GM12878 (cell line): ENCODE data around the gene AKAP13. TPM values are rescaled to one million over a fixed set of nuclear protein-coding genes. Genes with fewer than 3 reads are reported as not detected.

ENCODE experiments used
- ATAC-seq: fragments of 200-7000 bp; cut with Tn5 transposase; 3 replicates; pipeline ENCODE4 v1.9.1; 2020; ENCODE audit warnings: mild to moderate bottlenecking, moderate library complexity
- BruUV-seq: library from RNA; stranded (reverse); fragments of 400-500 nt; replicated peaks from 2 replicates; lab custom pipeline; 2021; lab: Mats Ljungman, UMichigan
- CTCF ChIA-PET: fragments of 300-600 bp; sonication (Branson Sonifier 250); formaldehyde crosslinking; extraction: SDS; loops from one replicate; lab custom pipeline; 2021; ENCODE audit warnings: inconsistent platforms; lab: Yijun Ruan, JAX
- POLR2A ChIA-PET: fragments of 350-600 bp; formaldehyde crosslinking; extraction: SDS; loops from one replicate; lab custom pipeline; 2021; ENCODE audit warnings: inconsistent platforms; lab: Charles Lee
- RAD21 ChIA-PET: fragments of 300-600 bp; sonication (Branson Sonifier 250); formaldehyde crosslinking; loops from one replicate; lab custom pipeline; 2023; ENCODE audit warnings: antibody characterized with exemption; ENCODE audit not compliant: unreplicated experiment; lab: Charles Lee
- SMC1A ChIA-PET: fragments of 300-600 bp; sonication (Branson Sonifier 250); formaldehyde crosslinking; loops from one replicate; lab custom pipeline; 2023; ENCODE audit not compliant: unreplicated experiment, uncharacterized antibody; lab: Charles Lee
- DNase-seq: peaks from one replicate; pipeline ENCODE4 v3.0.0-alpha.2; 2011; ENCODE audit warnings: low read depth, low spot score
- FAIRE-seq: peaks from 3 replicates; lab custom pipeline; 2011; peaks lifted over from hg19 to GRCh38; lab: Jason Lieb, UNC
- H2AFZ ChIP-seq: 2 replicates; pipeline ENCODE4 v1.6.0; 2011; ENCODE audit warnings: low read depth, low read length, control low read depth; ENCODE audit not compliant: control insufficient read depth
- H3K27ac ChIP-seq: 2 replicates; pipeline ENCODE4 v1.5.1; 2011; ENCODE audit warnings: control low read depth; ENCODE audit not compliant: control insufficient read depth, insufficient read depth
- H3K27me3 ChIP-seq, 2 experiments: replicated peaks in 1 of 2; 2 replicates each; pipeline versions ENCODE4 v1.6.0 to v1.6.1; 2011; ENCODE audit warnings: low read length in 1 of 2; ENCODE audit not compliant: control insufficient read depth in 2 of 2, insufficient read depth in 2 of 2
- H3K36me3 ChIP-seq, 2 experiments: 2 replicates each; pipeline ENCODE4 v1.5.1; 2011; ENCODE audit warnings: low read length in 1 of 2; ENCODE audit not compliant: control insufficient read depth in 2 of 2, insufficient read depth in 2 of 2
- H3K4me1 ChIP-seq: 2 replicates; pipeline ENCODE4 v1.6.1; 2011; ENCODE audit warnings: mild to moderate bottlenecking, low read length, moderate library complexity, mixed read lengths; ENCODE audit not compliant: control insufficient read depth, insufficient read depth
- H3K4me2 ChIP-seq: 2 replicates; pipeline ENCODE4 v1.6.0; 2011; ENCODE audit warnings: control low read depth; ENCODE audit not compliant: control insufficient read depth, insufficient read depth
- H3K4me3 ChIP-seq: fragments of 200-600 bp; sonication (generic); 2 replicates; pipeline ENCODE4 v1.5.1; 2016
- H3K79me2 ChIP-seq: 2 replicates; pipeline ENCODE4 v1.6.0; 2011; ENCODE audit warnings: low read length; ENCODE audit not compliant: control insufficient read depth, insufficient read depth
- H3K9ac ChIP-seq: 2 replicates; pipeline ENCODE4 v1.8.0; 2011; ENCODE audit warnings: low read length, control low read depth, mixed read lengths; ENCODE audit not compliant: control insufficient read depth, insufficient read depth
- H3K9me3 ChIP-seq: replicated peaks from 3 replicates; pipeline ENCODE4 v1.5.1; 2011; ENCODE audit warnings: mild to moderate bottlenecking, low read length; ENCODE audit not compliant: control insufficient read depth, insufficient read depth
- H4K20me1 ChIP-seq: 2 replicates; pipeline ENCODE4 v1.6.0; 2011; ENCODE audit not compliant: control insufficient read depth, insufficient read depth
- ASH2L ChIP-seq: fragments of 300-600, 200-600 bp; sonication (generic); IDR thresholded peaks from 2 replicates; pipeline ENCODE4 v1.6.1; 2017; ENCODE audit warnings: low read depth, mild to moderate bottlenecking, borderline replicate concordance
- BMI1 ChIP-seq: fragments of 450-650 bp; IDR thresholded peaks from 2 replicates; pipeline ENCODE4 v1.6.1; 2016; ENCODE audit warnings: mild to moderate bottlenecking, moderate library complexity, borderline replicate concordance
- CBX5 ChIP-seq: sonication (generic); IDR thresholded peaks from 2 replicates; pipeline ENCODE4 v1.6.1; 2016; ENCODE audit warnings: low read depth, moderate library complexity, mild to moderate bottlenecking, inconsistent platforms
- ELK1 ChIP-seq: IDR thresholded peaks from 2 replicates; pipeline ENCODE4 v1.6.1; 2012; ENCODE audit warnings: low read depth, low read length, improper control_type of control experiment
- HCFC1 ChIP-seq: fragments of 150-350 bp; IDR thresholded peaks from 2 replicates; pipeline ENCODE4 v1.6.1; 2014; ENCODE audit warnings: low read length
- HDGF ChIP-seq: fragments of 450-650 bp; IDR thresholded peaks from 2 replicates; pipeline ENCODE4 v1.6.1; 2016; ENCODE audit warnings: antibody characterized with exemption
- MEF2B ChIP-seq: fragments of 450-650 bp; IDR thresholded peaks from 2 replicates; pipeline ENCODE4 v1.6.1; 2018; ENCODE audit warnings: mild to moderate bottlenecking, moderate library complexity; ENCODE audit not compliant: partially characterized antibody, poor library complexity, severe bottlenecking
- NR2F1 ChIP-seq: fragments of 450-650 bp; conservative IDR thresholded peaks from 2 replicates; pipeline ENCODE4 v1.6.1; 2017; ENCODE audit warnings: mild to moderate bottlenecking
- NRF1 ChIP-seq: conservative IDR thresholded peaks from 2 replicates; pipeline ENCODE4 v1.6.1; 2011; ENCODE audit warnings: mild to moderate bottlenecking, low read depth, low read length, improper control_type of control experiment
- POLR2AphosphoS2 ChIP-seq: IDR thresholded peaks from 2 replicates; pipeline ENCODE4 v1.6.1; 2011; ENCODE audit warnings: low read depth, mild to moderate bottlenecking, low read length, improper control_type of control experiment, moderate library complexity
- USF1 ChIP-seq: IDR thresholded peaks from 2 replicates; pipeline ENCODE4 v1.6.1; 2011; ENCODE audit warnings: borderline replicate concordance, low read depth, mild to moderate bottlenecking, moderate library complexity, mixed read lengths, low read length; ENCODE audit not compliant: insufficient read depth; ENCODE audit errors: extremely low read length
- WGBS: methylation state at CpG from one replicate; pipeline ENCODE4 v1.1.6; 2016; ENCODE audit warnings: low lambda C conversion rate; ENCODE audit not compliant: insufficient replicate concordance, insufficient coverage; ENCODE audit errors: missing lambda C conversion rate; 5-methylcytosine and 5-hydroxymethylcytosine counted together
- in situ Hi-C: fragments of 300-500 bp; cut with MboI; formaldehyde crosslinking; loops from 9 replicates; pipeline ENCODE4 v1.14.3; 2018; ENCODE audit warnings: mixed read lengths
- intact Hi-C: fragments of 100-400 bp; cut with micrococcal nuclease; formaldehyde crosslinking; loops from one replicate; pipeline ENCODE4 v1.14.2; 2022; ENCODE audit not compliant: unreplicated experiment
- polyA plus RNA-seq, 11 experiments: library from polyadenylated mRNA; depleted of rRNA in 4 of 11; unstranded in 6 of 11; stranded (reverse) in 5 of 11; fragments of >200 nt; fragmentation: Nextera tagmentation in 4 of 11; fragmentation: Illumina TruSeq in 1 of 11; extraction: Ambion mirVana in 4 of 11; extraction: Trizol in 1 of 11; gene quantifications; 1 replicate in 1 of 11; 2 replicates in 10 of 11; pipeline versions ENCODE4 v1.2.1 to v1.2.3, GENCODE V29; 2011 to 2016; ENCODE audit warnings: inconsistent platforms in 2 of 11, missing spikeins in 2 of 11, low read depth in 1 of 11
- total RNA-seq, 4 experiments: library from RNA; depleted of rRNA in 3 of 4; stranded (reverse); fragments of >200 nt in 3 of 4; fragmentation: Illumina TruSeq in 1 of 4; extraction: Trizol in 1 of 4; gene quantifications; 2 replicates each; pipeline versions ENCODE4 v1.2.1 to v1.2.3, GENCODE V29; 2013 to 2021
- TF ChIP-seq, protein P1 (sequence below): IDR thresholded peaks from 2 replicates; pipeline ENCODE4 v1.6.1; 2012; ENCODE audit warnings: low read depth, low read length, improper control_type of control experiment
- TF ChIP-seq, protein P2 (sequence below): fragments of 450-650 bp; IDR thresholded peaks from 2 replicates; pipeline ENCODE4 v1.6.1; 2018; ENCODE audit warnings: mild to moderate bottlenecking, low read depth, moderate library complexity; ENCODE audit not compliant: partially characterized antibody

AKAP13 gene
- total and polyA plus RNA-seq, 10 of the 15 experiments (the other 5 are each of a cell fraction or from before 2014, with no cell fraction given): 14.4 to 74.9 (median 55.1) TPM

DNA sequence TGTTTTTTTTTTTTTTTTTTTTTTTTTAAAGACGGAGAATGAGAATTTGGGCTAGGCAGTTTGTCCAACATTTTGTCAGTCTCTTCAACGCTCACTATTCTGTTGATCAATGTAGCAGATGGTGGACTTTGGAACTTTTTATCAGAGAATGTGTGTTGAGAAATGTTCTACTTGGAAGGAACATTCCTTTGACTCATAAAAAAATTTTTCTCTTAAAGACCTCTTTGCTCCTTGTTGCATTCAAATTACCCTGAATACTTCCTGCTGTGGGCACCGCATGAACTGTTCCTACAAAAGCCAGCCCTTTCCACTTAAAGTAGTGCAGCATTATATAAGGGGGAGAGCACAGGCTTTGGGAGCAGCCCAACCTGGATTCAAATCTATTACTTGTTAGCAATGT lies 182.9 kb downstream of the AKAP13 start:
- RAD21 ChIA-PET: no interaction called here
- BruUV-seq: no TSS peak
- SMC1A ChIA-PET: no interaction called here
- Histone ChIP-seq H3K36me3 (peaks cover 0 to 4% of the 10 kb centered on the region in 2 experiments; a peak in 2 of 4 replicates), H3K4me3 (no peak overlapping the region), H3K27me3 (no peaks in the 10 kb centered on the region), H3K9me3 (no peaks in the 10 kb centered on the region), H3K27ac (no peak overlapping the region), H3K4me2 (no peak overlapping the region), H3K79me2 (no peaks in the 10 kb centered on the region), H2AFZ (no peak overlapping the region), H3K4me1 (no peaks in the 10 kb centered on the region), H3K9ac (no peak overlapping the region), H4K20me1 (no peaks in the 10 kb centered on the region)
- FAIRE-seq (no peak), ATAC-seq (no peak), DNase-seq (no peak)
- no peak for TF ChIP-seq ASH2L
- POLR2A ChIA-PET: no interaction called here
- CTCF ChIA-PET: no interaction called here
- in situ Hi-C loops (no loop called here), intact Hi-C loops (no loop called here)
- WGBS: 78% methylated on average over 3 of the region's 3 CpGs

- Histone ChIP-seq H3K36me3 (peaks cover 0 to 4% of the 10 kb centered on the region in 2 experiments; a peak in 2 of 4 replicates), H3K9me3 (no peaks in the 10 kb centered on the region), H3K9ac (no peak overlapping the region), H3K4me3 (no peak overlapping the region), H3K4me2 (no peak overlapping the region), H4K20me1 (no peaks in the 10 kb centered on the region), H3K79me2 (no peaks in the 10 kb centered on the region), H2AFZ (no peak overlapping the region), H3K27ac (no peak overlapping the region), H3K27me3 (no peaks in the 10 kb centered on the region), H3K4me1 (no peaks in the 10 kb centered on the region)
- intact Hi-C loops (no loop called here), in situ Hi-C loops (no loop called here)
- no peak for ATAC-seq
- CTCF ChIA-PET: no interaction called here
- RAD21 ChIA-PET: no interaction called here
- WGBS: 89% methylated on average over 1 of the region's 1 CpG
- SMC1A ChIA-PET: no interaction called here
- no peak for FAIRE-seq
- DNase-seq: no peak
- BruUV-seq: no TSS peak
- POLR2A ChIA-PET: no interaction called here
- TF ChIP-seq NR2F1 (no peak), BMI1 (no peak), NRF1 (no peak), POLR2AphosphoS2 (no peak), ELK1 (no peak), HDGF (no peak), MEF2B (no peak), HCFC1 (no peak), USF1 (no peak), CBX5 (no peak)
- TF ChIP-seq, protein P1, sequence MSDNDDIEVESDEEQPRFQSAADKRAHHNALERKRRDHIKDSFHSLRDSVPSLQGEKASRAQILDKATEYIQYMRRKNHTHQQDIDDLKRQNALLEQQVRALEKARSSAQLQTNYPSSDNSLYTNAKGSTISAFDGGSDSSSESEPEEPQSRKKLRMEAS: no peak
- TF ChIP-seq, protein P2, sequence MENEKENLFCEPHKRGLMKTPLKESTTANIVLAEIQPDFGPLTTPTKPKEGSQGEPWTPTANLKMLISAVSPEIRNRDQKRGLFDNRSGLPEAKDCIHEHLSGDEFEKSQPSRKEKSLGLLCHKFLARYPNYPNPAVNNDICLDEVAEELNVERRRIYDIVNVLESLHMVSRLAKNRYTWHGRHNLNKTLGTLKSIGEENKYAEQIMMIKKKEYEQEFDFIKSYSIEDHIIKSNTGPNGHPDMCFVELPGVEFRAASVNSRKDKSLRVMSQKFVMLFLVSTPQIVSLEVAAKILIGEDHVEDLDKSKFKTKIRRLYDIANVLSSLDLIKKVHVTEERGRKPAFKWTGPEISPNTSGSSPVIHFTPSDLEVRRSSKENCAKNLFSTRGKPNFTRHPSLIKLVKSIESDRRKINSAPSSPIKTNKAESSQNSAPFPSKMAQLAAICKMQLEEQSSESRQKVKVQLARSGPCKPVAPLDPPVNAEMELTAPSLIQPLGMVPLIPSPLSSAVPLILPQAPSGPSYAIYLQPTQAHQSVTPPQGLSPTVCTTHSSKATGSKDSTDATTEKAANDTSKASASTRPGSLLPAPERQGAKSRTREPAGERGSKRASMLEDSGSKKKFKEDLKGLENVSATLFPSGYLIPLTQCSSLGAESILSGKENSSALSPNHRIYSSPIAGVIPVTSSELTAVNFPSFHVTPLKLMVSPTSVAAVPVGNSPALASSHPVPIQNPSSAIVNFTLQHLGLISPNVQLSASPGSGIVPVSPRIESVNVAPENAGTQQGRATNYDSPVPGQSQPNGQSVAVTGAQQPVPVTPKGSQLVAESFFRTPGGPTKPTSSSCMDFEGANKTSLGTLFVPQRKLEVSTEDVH: no peak
Measured at GRCh38 chr15:85563731-85564130, 183.3 kb downstream of the AKAP13 start.
